ENCODE results near the gene AMOT.

Gene AMOT

GRCh38 chrX:112839856-112840255 is 775 bp downstream of the AMOT start:
- in situ Hi-C loops (cut with MboI; ENCODE audit: low sequenced_read_pairs), result no loop called here

- in situ Hi-C loops (cut with MboI; ENCODE audit: low sequenced_read_pairs), result no loop called here
These were observed 3.1 kb downstream of the AMOT start for GRCh38 chrX:112837531-112837930.

- in situ Hi-C loops (cut with MboI; ENCODE audit: low sequenced_read_pairs), result no loop called here
These were observed 5.6 kb downstream of the AMOT start for GRCh38 chrX:112835019-112835418.

DNA sequence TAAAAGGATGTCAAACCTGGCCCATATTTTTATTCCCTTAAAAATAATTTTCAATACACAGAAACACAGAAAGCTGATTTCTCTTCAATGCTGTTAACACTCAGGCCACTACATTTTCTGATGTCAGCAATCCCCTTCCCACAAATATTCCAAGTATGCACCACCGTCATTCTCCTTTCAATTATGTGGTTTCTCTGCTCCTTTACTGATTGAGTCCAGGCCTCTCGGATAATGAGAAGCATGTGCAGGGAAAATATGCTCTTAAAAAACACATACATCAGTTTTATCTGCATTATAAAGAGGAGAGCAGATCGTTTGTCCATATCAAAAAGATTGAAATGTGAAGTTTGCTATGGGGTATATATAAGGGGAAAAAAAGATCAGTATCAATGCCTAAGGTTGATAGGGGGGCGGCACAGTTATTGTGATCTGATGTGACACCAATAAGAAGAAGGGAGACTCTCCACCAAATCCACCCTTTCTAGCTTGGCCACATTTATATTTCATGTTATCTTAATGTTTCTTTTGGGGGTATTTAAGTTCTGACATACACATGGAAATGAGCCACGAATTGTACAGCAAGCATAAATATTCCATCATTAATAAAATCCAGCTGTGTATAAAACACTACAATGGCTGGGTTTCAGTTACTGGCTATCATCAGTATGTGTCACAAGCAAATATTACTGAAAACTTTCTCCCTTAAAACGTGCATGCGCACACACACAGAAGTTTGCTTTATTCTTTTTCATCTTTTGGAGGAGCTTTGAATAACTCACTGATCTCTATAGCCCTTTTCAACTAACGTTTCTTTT is 6.4 kb downstream of the AMOT start:
- in situ Hi-C loops (cut with MboI; ENCODE audit: low sequenced_read_pairs), result no loop called here

- in situ Hi-C loops (cut with MboI; ENCODE audit: low sequenced_read_pairs), result no loop called here
These were observed 8.0 kb downstream of the AMOT start for GRCh38 chrX:112832481-112833095.

GRCh38 chrX:112830540-112830939 is 10.1 kb downstream of the AMOT start:
- in situ Hi-C loops (cut with MboI; ENCODE audit: low sequenced_read_pairs), result no loop called here

DNA sequence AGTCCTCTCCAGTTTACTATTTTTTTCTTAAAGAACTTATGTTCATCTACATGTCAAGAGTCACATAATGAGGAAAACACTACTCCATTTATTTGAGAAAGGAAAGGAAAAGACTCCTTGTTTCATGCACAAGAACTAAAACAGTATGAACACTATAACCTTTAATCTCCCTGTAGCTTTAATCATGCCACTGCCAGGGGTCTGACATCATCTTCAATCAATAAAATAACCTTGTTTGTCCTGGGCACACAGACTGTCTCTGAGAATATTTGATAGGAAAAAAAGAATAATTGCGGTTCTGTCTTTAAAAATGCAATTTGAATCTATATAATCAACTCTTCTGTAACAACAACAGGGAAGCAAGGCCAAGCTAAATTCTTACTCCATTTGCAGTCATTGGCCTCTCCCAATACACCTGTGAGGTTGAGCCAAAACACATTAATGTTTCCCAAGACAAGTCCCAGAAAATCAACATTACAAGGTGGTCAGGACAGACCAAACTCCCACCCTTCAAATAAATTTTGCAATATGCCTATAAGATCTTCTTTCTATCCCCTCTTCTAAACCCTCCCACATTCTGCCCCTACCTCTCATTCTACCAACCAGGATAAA is 13.2 kb downstream of the AMOT start:
- in situ Hi-C loops (cut with MboI; ENCODE audit: low sequenced_read_pairs), result no loop called here

GRCh38 chrX:112826023-112826422 is 14.6 kb downstream of the AMOT start:
- in situ Hi-C loops (cut with MboI; ENCODE audit: low sequenced_read_pairs), result no loop called here

DNA sequence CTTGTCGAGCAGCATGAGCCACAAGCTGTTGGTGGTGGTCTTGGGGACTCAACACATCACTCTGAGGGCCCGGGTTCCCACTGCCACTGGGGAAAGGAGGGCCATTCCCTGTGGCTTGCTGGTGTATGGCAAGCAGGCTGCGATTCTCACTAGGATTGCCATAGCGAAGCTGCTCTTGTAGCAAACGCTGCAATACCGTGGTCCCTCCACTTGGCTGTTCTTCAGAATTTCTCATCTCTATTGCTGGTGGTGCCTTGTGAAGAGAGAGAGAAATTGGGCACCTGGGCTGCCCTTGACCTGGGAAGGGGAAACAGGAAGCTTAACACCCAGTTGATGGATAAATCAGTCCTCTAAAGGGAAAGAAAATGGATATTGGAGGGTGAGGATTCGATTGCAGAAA is 17.7 kb downstream of the AMOT start:
- in situ Hi-C loops (cut with MboI; ENCODE audit: low sequenced_read_pairs), result no loop called here

DNA sequence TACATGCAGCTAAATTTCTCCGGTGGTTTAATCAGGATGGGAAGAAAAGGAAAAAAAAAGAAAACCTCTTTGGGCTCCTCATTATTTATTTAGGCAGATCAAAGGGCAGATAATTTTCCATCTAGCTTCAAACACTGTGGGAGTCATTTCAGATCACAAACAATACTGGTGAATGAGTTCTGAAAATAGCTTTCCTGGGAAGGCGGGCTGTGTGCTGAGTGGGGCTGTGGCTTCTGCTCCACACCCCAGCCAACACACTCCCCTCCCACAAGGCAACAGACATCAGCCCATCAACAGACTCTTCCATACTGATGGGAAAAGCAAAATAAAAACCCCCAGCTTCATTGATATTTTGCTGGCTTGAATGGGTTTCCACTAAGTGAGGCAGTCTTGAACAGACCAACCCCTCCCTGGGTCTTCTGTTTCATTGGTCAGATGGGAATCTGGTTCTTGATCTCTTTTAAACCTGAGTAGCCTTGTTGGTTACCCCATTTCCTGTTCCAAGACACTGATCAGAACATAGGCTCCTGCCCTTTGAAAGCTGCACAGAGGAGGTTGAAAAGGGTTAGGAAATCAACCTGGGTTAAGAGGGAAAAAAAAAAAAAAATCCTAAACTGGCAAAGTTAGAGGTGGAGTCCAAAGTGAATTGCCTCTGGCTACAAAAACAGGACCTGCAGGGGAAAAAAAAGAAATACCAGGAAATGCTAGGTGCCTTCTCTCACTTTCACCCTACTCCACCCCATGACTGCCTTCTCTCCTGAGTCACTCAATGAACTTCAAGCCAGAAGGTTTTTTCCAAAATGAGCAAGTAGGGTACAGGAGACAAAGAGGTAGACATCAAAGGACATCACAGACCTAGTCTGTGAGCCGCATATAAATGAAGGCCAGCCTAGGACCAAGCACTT is 20.0 kb downstream of the AMOT start:
- in situ Hi-C loops (cut with MboI; ENCODE audit: low sequenced_read_pairs), result no loop called here

DNA sequence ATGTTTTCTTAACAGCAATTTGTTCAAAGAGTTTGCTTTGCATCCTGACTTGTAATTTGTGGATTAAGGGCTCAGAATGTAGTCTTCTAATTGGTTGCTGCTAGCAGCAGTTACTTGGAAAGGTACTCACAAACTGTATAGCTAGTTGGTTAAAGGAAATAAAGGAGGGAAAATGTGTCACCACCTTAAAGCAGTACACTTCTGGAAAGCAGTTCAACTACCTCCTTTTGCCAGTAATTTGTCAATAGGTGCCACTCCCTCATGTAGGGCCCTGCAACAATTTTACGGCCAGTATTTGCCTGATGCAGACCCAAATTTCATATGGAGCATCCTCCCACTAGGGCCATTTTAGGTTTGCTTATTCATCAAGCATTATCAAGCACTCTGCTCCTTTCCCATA is 20.8 kb downstream of the AMOT start:
- in situ Hi-C loops (cut with MboI; ENCODE audit: low sequenced_read_pairs), result no loop called here

DNA sequence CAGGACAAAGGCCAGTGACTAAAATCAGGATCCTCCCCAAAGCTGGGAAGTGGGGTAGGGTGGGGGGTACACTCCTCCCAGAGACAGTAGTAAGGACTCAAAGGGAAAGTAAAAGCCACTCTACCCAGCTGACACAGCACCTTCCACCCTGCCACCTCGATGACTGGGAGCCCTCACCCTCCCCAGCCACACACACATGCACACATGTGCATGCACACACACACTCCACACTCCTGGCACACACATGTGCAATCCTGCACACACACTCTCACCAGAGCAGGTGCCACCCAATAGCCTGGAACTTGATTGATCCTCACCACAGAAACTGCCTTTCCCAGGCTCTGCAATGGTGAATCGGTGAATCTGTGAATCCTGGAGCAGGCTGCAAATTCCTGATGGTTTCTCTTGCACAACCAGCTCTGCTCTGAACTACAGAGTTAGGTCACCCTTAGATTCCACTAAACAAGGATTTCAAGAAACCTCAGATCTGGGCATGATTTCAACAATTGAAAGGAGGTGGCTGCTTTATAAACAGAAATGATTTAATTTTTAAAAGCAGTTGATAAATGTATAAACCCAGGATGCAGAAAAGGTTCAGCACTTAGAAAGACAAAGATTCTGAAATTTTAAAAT is 21.5 kb downstream of the AMOT start:
- in situ Hi-C loops (cut with MboI; ENCODE audit: low sequenced_read_pairs), result no loop called here

DNA sequence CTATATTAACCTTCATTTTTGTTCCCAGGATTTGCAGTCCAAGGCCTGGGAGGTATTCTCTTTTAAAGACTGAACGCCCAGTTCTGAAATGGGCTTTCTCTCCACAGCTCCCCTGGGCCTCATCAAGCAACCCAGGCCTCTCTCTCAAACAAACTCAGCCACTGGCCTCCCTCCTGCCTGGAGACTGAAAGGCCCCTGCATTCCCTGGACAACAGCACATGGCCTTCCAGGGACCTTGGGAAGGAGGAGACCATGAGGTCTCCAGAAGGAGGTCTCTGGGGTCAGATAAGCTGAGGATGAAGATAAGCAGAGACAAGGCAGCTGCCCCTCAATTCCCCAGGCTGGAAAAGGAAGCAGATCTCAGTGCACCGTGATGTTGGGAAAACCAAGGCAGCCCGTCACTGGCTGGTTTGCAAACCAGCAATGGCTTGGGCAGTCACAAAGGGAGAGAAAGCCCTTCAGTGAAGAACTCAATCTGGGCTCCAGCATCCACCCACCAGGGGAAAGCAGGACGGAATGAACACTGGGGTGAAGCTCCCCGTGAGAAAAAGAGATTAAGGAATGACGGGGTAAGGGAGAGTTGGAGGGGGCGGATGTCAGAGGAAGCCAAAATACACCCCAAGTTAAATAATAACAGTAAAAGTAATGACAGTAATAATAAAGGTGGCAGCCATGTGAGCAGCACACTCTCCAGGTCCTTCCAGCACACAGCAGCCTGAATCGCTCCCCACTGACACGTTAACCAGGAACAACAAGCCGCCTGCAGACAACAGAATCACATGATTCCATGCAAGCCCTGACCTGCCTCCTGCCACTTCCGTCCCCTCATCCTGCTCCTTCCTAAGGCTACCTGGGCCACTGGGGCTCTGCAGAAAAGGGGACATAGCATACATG is 22.3 kb downstream of the AMOT start:
- in situ Hi-C loops (cut with MboI; ENCODE audit: low sequenced_read_pairs), result no loop called here

DNA sequence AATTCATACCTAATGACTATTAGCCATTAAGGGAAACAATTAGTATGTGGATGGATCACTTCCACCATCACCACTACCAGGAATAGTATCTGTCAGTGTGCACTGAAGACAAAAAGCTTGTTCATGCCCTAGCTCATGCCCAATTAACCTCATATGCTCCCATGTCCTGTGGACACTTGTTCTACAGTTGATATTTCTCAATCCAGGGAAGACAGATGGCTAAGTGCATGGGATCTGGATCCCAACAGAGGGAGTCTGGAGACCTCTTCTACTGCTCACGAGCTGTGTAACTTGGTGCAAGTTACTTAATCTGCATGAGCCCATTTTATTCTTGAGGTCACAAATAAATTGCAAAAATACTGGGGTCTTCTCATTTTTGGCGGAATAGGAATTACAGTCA is 23.7 kb downstream of the AMOT start:
- in situ Hi-C loops (cut with MboI; ENCODE audit: low sequenced_read_pairs), result no loop called here

GRCh38 chrX:112814496-112814895 is 26.1 kb downstream of the AMOT start:
- in situ Hi-C loops (cut with MboI; ENCODE audit: low sequenced_read_pairs), result no loop called here

- in situ Hi-C loops (cut with MboI; ENCODE audit: low sequenced_read_pairs), result no loop called here
These were observed 27.9 kb downstream of the AMOT start for GRCh38 chrX:112812741-112813140.

DNA sequence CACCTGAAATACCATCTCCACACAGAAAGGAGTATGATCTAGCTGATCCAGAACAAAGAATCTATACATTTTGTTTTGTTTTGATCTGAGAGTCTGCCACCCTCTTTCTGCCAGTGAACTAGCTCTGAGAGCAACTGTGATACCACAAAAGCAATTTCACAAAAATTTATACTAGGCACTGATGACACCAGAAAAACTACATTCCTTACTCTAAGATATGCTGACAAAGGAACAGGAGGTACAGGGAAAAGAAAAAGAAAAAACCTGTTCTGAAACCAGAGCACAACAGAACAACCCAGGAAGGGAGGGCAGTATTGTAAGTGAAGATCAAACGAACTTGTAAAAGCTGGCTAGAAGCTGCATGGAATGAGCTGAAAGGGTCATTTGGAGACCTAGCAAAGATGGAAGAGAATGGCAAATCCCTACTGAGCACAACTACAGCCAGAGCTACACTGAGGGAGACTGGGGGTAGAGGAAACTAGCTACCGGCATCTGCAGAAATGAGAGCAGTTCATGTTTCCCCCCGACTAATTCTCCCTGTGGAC is 31.9 kb downstream of the AMOT start:
- in situ Hi-C loops (cut with MboI; ENCODE audit: low sequenced_read_pairs), result no loop called here

GRCh38 chrX:112808007-112808406 is 32.6 kb downstream of the AMOT start:
- in situ Hi-C loops (cut with MboI; ENCODE audit: low sequenced_read_pairs), result no loop called here

DNA sequence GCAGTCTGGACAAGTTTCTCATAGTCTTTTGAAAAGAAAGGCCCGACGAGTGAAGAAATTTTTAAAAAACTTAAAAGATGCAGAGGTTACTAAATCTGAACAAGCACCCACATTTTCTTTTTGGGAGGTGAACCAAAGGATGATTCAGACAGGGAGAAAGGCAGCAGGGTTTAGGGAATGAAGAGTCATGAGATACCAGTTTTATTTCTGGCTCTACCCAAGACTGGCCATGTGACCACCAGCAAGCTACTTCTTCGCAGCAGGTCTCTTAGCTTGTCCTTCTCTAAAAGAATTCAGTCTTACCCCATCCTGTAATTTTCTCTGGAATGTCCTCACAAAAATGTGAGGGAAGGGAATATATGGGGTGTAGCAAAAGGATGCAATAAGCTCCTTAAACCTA is 37.6 kb downstream of the AMOT start:
- in situ Hi-C loops (cut with MboI; ENCODE audit: low sequenced_read_pairs), result no loop called here
